Right hindlimb (tissue), 1 donor: ENCODE data around the gene THTPA.

Source experiments
- DNase-seq: peaks from one replicate; pipeline ENCODE4 v3.0.0-alpha.2; 2018

Gene THTPA

GRCh38 chr14:23551266-23552028 lies 4.6 kb upstream of the THTPA start, which contains the start of gene ZFHX2:
Gene ZFHX2, minus strand, starts transcription at chr14:23551765. Its CDS starts 16,440 bp downstream, at chr14:23535325.
- peak; percentile 84 for DNase-seq

GRCh38 chr14:23555533-23555881 lies 564 bp upstream of the THTPA start:
- no peak for DNase-seq

GRCh38 chr14:23556700-23557440 lies 799 bp downstream of the THTPA start:
- DNase-seq: no peak

GRCh38 chr14:23557521-23557920 lies 1.4 kb downstream of the THTPA start:
- DNase-seq: no peak

- no peak for DNase-seq
Observed at GRCh38 chr14:23557946-23558345, 1.9 kb downstream of the THTPA start.

GRCh38 chr14:23558346-23559009 lies 2.4 kb downstream of the THTPA start:
- DNase-seq: no peak

- no peak for DNase-seq
Observed at GRCh38 chr14:23559010-23559925, 3.2 kb downstream of the THTPA start.

GRCh38 chr14:23559926-23560520 lies 4.0 kb downstream of the THTPA start:
- no peak for DNase-seq

GRCh38 chr14:23561259-23561658 lies 5.2 kb downstream of the THTPA start:
- DNase-seq: no peak

GRCh38 chr14:23561873-23562821 lies 6.1 kb downstream of the THTPA start:
- DNase-seq: peak; percentile 23

GRCh38 chr14:23562822-23563472 lies 6.9 kb downstream of the THTPA start:
- DNase-seq: peak; percentile 64

GRCh38 chr14:23563473-23564180 lies 7.6 kb downstream of the THTPA start:
- peak; percentile 22 for DNase-seq

- peak; percentile 27 for DNase-seq
Observed at GRCh38 chr14:23564181-23564812, 8.2 kb downstream of the THTPA start.

GRCh38 chr14:23564876-23565275 lies 8.8 kb downstream of the THTPA start:
- DNase-seq: no peak

- no peak for DNase-seq
Observed at GRCh38 chr14:23565626-23566025, 9.6 kb downstream of the THTPA start.

- peak; percentile 19 for DNase-seq
Observed at GRCh38 chr14:23566112-23566777, 10.2 kb downstream of the THTPA start.

- no peak for DNase-seq
Observed at GRCh38 chr14:23566778-23567185, 10.7 kb downstream of the THTPA start.

GRCh38 chr14:23567186-23568020 lies 11.3 kb downstream of the THTPA start, which contains the start of gene AP1G2:
Gene AP1G2, minus strand, starts transcription at chr14:23567791. Its CDS starts 477 bp downstream, at chr14:23567314.
- peak; percentile 90 for DNase-seq
